HG03175 (cell line): Measurements from ENCODE around the gene ADAMTS2.

Source experiments
- ATAC-seq: cut with Tn5 transposase; IDR thresholded peaks from one replicate; pipeline ENCODE4 v1.9.1; 2021; ENCODE audit warnings: mild to moderate bottlenecking, moderate library complexity; ENCODE audit not compliant: unreplicated experiment

Gene ADAMTS2

DNA sequence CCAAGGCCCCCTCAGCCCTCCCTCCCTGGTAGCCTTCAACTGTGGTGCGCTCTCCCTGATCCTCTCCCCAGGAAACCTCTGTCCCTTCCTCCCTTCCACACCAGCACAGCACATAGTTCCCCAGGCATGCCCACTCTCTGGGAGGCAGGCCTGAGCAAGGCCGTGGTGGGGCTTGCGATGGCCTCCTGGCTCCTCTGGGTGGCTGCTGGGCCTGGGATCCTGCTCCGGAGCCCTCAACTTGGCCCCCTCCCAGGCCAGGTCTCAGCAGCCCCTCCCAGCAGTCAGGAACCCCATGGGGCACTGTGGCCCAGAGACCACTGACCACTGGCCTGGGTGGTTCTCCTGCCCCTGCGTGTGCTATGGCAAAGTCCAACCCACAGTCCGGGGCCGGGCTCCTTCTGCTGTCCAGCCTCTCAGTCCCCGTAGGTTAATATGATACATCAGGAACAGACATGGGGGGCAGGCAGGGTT, 159.3 kb downstream of the ADAMTS2 start:
- ATAC-seq: no peak

GRCh38 chr5:179185256-179185940, 159.9 kb downstream of the ADAMTS2 start:
- no peak for ATAC-seq

DNA sequence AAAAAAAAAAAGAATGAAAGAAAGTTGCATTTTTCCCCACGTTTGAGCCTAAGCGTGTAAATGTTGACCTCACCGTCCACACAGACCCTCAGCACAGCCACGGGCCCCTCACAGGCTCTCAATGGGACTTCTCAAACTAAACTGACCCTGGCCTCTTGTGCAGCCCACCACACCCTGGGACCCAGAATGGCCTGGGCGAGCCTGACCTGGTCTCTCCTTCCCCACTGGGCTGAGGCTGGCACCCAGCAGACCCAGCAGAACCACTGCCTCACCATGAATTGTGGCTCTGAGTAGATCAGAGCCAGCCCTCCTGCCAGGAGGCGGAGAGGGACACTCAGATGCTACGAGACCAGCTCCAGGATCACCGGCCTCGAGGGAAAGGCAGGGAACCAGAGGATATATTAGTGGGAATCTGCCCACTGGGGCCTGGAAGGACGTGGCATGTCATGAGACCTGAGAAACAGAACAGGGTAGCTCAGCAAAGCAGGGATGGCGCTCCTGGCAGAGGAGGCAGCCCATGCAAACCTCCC, 160.7 kb downstream of the ADAMTS2 start:
- ATAC-seq: no peak

- no peak for ATAC-seq
Observed at GRCh38 chr5:179183481-179183880, 161.8 kb downstream of the ADAMTS2 start.

- ATAC-seq: no peak
Observed at GRCh38 chr5:179182601-179183000, 162.7 kb downstream of the ADAMTS2 start.

GRCh38 chr5:179181988-179182387, 163.3 kb downstream of the ADAMTS2 start:
- ATAC-seq: no peak

- ATAC-seq: no peak
Observed at GRCh38 chr5:179180921-179181645, 164.2 kb downstream of the ADAMTS2 start.

- no peak for ATAC-seq
Observed at GRCh38 chr5:179180061-179180610, 165.1 kb downstream of the ADAMTS2 start.

DNA sequence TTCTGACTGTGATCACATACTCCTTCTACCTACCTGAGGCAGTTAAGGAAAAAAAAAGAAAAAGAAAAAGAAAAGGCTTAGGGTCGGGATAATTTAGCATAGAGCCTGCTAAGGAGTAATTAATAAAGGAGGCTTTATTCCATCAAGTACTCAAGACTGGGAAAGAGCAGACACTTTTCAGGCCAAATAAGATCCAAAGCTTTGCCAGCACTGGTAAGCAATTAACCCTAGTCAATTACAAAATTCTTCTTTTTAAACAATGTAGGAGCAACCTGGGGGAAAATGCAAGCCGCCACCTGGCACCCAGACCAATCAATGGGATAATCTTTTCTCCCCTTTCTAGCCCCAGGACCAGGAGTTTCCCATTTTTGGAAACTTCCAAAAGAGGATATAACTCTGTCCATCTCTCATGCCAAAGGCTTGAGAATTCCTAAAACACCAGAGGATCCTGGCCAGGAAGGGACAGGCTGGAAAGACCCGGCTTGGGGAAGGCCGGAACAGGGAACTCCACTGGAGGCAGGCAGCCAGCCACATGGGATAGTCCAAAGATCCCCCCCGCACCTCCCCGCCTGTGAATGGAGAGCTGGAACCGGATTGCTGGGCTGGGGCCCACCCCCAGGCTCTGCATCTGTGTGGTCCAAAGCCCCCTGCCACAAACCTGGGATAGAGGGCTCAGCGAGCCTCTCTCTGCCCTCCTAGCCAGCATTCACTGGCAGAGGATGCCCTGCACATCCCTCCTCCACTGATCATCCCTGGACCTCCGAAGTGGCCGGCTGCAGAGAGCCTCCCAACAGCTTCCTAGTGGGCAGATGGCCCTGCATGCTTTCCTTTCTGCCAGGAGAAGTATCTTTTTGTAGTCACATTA, 167.3 kb downstream of the ADAMTS2 start:
- ATAC-seq: no peak

DNA sequence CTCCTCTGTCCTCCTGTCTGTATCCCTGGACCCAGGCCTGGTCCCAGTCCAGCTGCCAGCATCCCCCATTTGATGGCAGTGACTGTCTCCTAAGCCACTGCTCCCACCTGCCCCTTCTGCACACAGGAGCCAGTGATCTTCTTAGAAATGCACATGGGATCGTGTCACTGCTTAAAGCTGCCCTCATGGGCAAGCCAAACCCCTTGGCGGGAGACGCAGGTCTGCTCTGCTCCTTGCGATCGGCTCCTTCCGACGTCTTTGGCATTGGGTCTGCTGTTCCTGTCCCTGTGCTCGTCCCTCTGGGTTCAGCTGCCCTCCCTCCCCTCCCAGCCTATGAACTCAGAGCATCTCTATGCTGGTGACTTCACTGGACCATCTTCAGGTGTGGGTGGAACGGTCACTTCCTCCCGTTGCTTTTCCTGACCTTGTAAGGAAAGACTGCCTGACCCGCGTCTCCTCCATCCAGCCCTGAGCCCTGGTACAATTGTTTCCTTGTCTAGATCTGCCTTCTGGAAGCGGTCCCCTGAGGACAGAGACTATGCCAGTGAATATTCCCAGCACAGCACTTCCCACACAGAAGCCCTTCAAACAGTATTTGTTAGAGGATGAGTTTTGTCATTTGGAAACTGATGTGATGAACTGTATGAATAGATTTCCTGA, 168.6 kb downstream of the ADAMTS2 start:
- ATAC-seq: no peak

DNA sequence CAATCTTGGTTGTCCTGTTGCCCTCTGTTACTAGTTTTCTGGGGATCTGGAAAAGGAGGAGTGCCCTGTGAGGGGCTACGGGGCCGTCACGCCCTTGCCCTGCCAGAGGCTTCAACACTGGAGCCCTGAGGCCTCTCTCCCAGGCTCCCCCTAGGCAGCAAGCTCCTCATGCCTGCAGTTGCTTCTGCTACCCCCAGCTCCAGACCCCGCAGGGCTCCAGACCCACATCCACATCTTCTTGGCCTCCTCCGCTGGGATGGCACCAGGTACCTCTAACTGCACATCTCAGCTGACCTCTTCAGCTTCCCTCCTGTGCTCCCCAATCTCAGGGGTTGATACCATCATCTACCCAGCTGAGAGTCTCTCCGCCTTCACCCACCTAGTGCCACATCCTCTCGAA, 169.1 kb downstream of the ADAMTS2 start:
- no peak for ATAC-seq

DNA sequence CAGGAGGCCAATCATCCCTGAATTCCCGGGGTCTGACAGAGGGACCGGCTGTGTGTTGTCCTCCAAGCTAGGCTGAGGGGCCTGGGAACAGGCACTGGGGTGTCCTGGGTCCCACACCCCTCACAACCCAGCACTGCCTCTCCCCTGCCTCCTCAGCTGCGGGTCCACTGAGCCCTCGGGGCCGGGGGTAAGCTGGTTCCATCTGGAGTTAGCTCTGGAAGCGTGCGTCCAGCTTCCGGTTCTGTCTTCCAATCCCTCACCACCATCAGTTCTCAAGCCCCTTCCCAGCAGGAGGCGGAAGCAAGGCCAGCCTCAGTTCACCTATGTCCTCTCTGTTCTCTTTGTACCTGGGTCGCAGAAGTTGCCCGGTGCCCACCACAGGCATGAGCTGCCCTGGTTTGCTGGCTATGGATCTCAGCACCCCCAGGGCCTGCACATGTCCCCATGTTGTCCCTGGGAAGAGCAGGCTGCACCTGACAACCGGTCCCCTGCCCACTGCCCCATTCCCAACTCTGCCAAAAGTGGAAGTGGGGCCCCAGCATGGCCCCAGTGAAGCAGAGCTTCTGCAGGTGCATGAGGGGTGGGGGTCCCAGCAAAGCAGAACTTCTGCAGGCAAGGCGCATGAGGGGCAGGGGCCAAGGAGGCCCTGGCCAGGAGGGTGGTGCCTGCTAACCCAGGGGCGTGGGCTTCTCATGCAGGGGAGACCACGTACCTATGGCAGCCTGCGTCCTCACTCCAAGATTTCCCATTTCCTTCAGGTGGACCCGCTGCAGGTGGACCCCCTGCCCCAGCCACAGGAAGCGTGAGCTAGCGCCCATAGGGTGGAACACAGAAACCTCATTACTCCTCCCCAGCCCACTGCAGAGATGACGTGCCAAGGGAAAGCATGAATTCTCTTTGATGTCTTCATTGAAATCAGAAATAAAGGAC, 173.2 kb downstream of the ADAMTS2 start:
- no peak for ATAC-seq

DNA sequence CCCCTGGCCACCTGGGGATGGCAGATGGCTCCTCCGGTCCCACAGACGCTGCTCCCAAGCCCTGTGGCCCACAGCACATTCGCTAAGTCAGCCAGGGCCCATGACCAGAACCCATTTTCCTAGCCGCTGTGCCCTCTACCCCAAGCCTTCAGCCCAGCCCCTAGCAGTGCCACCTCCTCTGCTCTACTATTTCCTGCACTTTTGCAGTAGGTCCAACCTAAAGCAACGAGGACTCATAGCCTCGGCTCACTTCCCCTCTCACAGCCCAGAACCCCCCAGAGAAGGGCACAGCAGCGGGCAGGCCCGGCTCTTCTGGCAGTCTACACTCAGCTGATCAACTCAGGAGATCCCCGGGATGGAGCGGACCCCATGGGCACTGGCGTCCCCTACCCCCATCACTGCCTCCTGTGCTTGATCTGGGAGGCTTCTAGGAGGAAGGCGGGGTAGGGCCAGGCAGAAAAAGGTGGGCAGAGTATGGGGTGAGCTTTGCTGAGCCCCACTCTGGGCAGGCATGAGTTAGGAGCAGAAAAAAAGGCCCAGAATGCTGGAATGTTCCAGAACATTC, 173.9 kb downstream of the ADAMTS2 start:
- no peak for ATAC-seq

DNA sequence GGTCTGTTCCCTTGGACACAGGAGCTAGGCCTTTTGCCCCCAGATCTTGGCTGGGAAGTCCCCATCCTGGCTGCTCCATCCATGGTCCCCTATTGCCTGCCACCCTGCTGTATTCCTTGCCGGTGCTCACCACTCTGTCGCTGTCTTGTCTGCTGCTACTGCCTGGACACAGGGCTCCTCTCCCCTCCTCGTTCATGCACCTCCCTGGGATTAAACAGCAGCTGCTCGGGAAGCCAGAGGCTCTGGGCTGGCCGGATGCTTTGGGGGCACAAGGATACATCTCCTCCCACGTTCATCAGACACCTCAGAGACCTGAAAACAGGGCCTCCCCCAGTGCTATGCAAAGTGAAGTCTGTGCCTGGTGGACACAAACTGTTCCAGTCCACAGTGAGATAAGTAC, 174.7 kb downstream of the ADAMTS2 start:
- ATAC-seq: no peak

DNA sequence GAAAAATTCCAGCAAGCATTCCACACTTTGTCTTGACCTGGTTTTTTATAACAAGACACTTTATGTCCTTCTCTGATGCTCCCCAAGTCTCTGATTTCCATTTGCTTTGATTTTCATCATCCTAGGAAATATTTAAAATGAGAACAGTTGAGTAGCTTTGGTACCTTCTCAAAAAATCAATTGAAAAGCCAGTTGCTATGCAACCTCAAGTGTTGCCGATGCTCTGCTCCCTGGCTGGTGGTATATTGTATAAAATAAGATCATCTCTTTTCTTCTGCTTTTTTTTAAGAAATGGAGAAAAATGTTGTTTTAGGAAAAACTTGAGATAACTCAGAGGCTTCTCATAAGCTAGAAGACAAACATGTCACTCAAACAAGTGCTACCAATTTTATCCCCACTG, 175.4 kb downstream of the ADAMTS2 start:
- ATAC-seq: no peak

DNA sequence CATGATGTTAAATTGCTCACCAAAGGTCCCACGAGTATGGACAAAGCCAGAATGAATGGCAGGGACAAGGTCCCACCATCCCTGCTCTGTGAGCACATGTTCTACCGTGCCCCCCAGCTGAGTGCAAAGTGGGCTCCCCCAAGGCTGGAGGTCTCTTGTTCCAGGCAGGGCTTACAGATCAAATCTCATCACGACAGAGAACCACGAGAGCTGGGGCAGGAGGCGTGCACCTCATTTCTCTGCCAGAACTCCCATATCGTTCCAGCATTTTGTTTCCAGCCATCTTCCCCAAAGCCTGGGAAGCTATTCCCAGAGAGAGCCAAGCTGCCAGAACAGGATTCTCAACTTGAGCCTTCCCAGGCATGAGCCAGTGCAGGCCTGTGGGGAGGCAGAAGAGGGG, 176.6 kb downstream of the ADAMTS2 start:
- ATAC-seq: no peak

GRCh38 chr5:179167871-179168451, 177.3 kb downstream of the ADAMTS2 start:
- no peak for ATAC-seq
